Central memory CD8-positive, alpha-beta T cell (primary cell): Measurements from ENCODE around the gene DCN.

ENCODE experiments used
- ATAC-seq: fragments of 150-1000 bp; cut with Tn5 transposase; replicated peaks from 2 replicates; pipeline ENCODE4 v1.10.0; 2022; ENCODE audit warnings: mild to moderate bottlenecking, moderate FRiP score, moderate number of reproducible peaks; ENCODE audit not compliant: poor library complexity, severe bottlenecking; ENCODE audit errors: extremely low read depth
- DNase-seq, 2 donors: peaks; one replicate each; pipeline ENCODE4 v3.0.0; 2021; ENCODE audit warnings: low spot score in 2 of 2
- H3K27ac Mint-ChIP-seq: one replicate; pipeline ENCODE4 v1.8.0; 2022; ENCODE audit warnings: low read depth, mild to moderate bottlenecking, moderate library complexity, mixed read lengths
- H3K27me3 Mint-ChIP-seq: one replicate; pipeline ENCODE4 v1.8.0; 2022; ENCODE audit warnings: mixed read lengths
- H3K36me3 Mint-ChIP-seq: one replicate; pipeline ENCODE4 v1.8.0; 2022; ENCODE audit warnings: mild to moderate bottlenecking, moderate library complexity, mixed read lengths; ENCODE audit not compliant: insufficient read depth
- H3K4me1 Mint-ChIP-seq: one replicate; pipeline ENCODE4 v1.8.0; 2022; ENCODE audit warnings: mixed read lengths
- H3K4me3 Mint-ChIP-seq: one replicate; pipeline ENCODE4 v1.8.0; 2022; ENCODE audit warnings: mild to moderate bottlenecking, moderate library complexity, mixed read lengths
- H3K9me3 Mint-ChIP-seq: one replicate; pipeline ENCODE4 v1.8.0; 2022; ENCODE audit warnings: mixed read lengths

Gene DCN

GRCh38 chr12:91180582-91181395 is 1.8 kb downstream of the DCN start:
- H3K9me3 Mint-ChIP-seq: no peaks in the 10 kb centered on the region

GRCh38 chr12:91179966-91180561 is 2.6 kb downstream of the DCN start:
- Mint-ChIP-seq H3K9me3 (no peaks in the 10 kb centered on the region), H3K27ac (no peak overlapping the region), H3K27me3 (no peaks in the 10 kb centered on the region), H3K36me3 (no peaks in the 10 kb centered on the region), H3K4me1 (no peaks in the 10 kb centered on the region), H3K4me3 (no peak overlapping the region)
- DNase-seq (no peak), ATAC-seq (no peak)

More at GRCh38 chr12:91180582-91181395, 1.8 kb downstream of the DCN start:
- no peaks in the 10 kb centered on the region for H3K4me1 Mint-ChIP-seq
- no peak overlapping the region for H3K4me3 Mint-ChIP-seq
- DNase-seq (no peak), ATAC-seq (no peak)
- H3K27ac Mint-ChIP-seq: no peak overlapping the region
- H3K27me3 Mint-ChIP-seq: no peaks in the 10 kb centered on the region
- no peaks in the 10 kb centered on the region for H3K36me3 Mint-ChIP-seq

GRCh38 chr12:91179315-91179714 is 3.3 kb downstream of the DCN start:
- H3K27me3 Mint-ChIP-seq: no peaks in the 10 kb centered on the region
- no peak overlapping the region for H3K4me3 Mint-ChIP-seq
- ATAC-seq (no peak), DNase-seq (no peak)
- no peak overlapping the region for H3K27ac Mint-ChIP-seq
- no peaks in the 10 kb centered on the region for H3K9me3 Mint-ChIP-seq
- H3K36me3 Mint-ChIP-seq: no peaks in the 10 kb centered on the region
- H3K4me1 Mint-ChIP-seq: no peaks in the 10 kb centered on the region

- DNase-seq: no peak
- ATAC-seq: no peak
- Mint-ChIP-seq H3K4me3 (no peak overlapping the region), H3K27me3 (no peaks in the 10 kb centered on the region), H3K9me3 (no peaks in the 10 kb centered on the region), H3K27ac (no peak overlapping the region), H3K36me3 (no peaks in the 10 kb centered on the region), H3K4me1 (no peaks in the 10 kb centered on the region)
Measured at GRCh38 chr12:91178781-91179180, 3.8 kb downstream of the DCN start.

GRCh38 chr12:91178139-91178561 is 4.5 kb downstream of the DCN start:
- Mint-ChIP-seq H3K4me3 (no peak overlapping the region), H3K27me3 (no peaks in the 10 kb centered on the region)

GRCh38 chr12:91177381-91177780 is 5.2 kb downstream of the DCN start:
- H3K36me3 Mint-ChIP-seq: no peaks in the 10 kb centered on the region
- H3K4me1 Mint-ChIP-seq: no peaks in the 10 kb centered on the region
- H3K27ac Mint-ChIP-seq: no peak overlapping the region
- H3K4me3 Mint-ChIP-seq: no peak overlapping the region
- DNase-seq (no peak), ATAC-seq (no peak)
- no peaks in the 10 kb centered on the region for H3K9me3 Mint-ChIP-seq
- H3K27me3 Mint-ChIP-seq: no peaks in the 10 kb centered on the region

More at GRCh38 chr12:91178139-91178561, 4.5 kb downstream of the DCN start:
- ATAC-seq (no peak), DNase-seq (no peak)
- H3K27ac Mint-ChIP-seq: no peak overlapping the region
- no peaks in the 10 kb centered on the region for H3K36me3 Mint-ChIP-seq
- no peaks in the 10 kb centered on the region for H3K4me1 Mint-ChIP-seq
- H3K9me3 Mint-ChIP-seq: no peaks in the 10 kb centered on the region

GRCh38 chr12:91176915-91177314 is 5.7 kb downstream of the DCN start:
- no peaks in the 10 kb centered on the region for H3K27me3 Mint-ChIP-seq
- no peak for DNase-seq
- H3K36me3 Mint-ChIP-seq: no peaks in the 10 kb centered on the region
- ATAC-seq: no peak
- H3K4me1 Mint-ChIP-seq: no peaks in the 10 kb centered on the region
- H3K4me3 Mint-ChIP-seq: no peak overlapping the region
- no peak overlapping the region for H3K27ac Mint-ChIP-seq
- no peaks in the 10 kb centered on the region for H3K9me3 Mint-ChIP-seq

- no peaks in the 10 kb centered on the region for H3K9me3 Mint-ChIP-seq
- no peak overlapping the region for H3K27ac Mint-ChIP-seq
- no peak for ATAC-seq
- H3K4me1 Mint-ChIP-seq: no peaks in the 10 kb centered on the region
- no peaks in the 10 kb centered on the region for H3K36me3 Mint-ChIP-seq
- no peak overlapping the region for H3K4me3 Mint-ChIP-seq
- H3K27me3 Mint-ChIP-seq: no peaks in the 10 kb centered on the region
- DNase-seq: no peak
Measured at GRCh38 chr12:91176358-91176757, 6.3 kb downstream of the DCN start.

- Mint-ChIP-seq H3K9me3 (no peaks in the 10 kb centered on the region), H3K27ac (no peak overlapping the region), H3K4me3 (no peak overlapping the region), H3K36me3 (no peaks in the 10 kb centered on the region), H3K27me3 (no peaks in the 10 kb centered on the region), H3K4me1 (no peaks in the 10 kb centered on the region)
- ATAC-seq: no peak
- no peak for DNase-seq
Measured at GRCh38 chr12:91173124-91173523, 9.5 kb downstream of the DCN start.

GRCh38 chr12:91172096-91172495 is 10.5 kb downstream of the DCN start:
- Mint-ChIP-seq H3K27ac (no peak overlapping the region), H3K4me3 (no peak overlapping the region), H3K27me3 (no peaks in the 10 kb centered on the region), H3K9me3 (no peaks in the 10 kb centered on the region), H3K36me3 (no peaks in the 10 kb centered on the region), H3K4me1 (no peaks in the 10 kb centered on the region)
- no peak for DNase-seq
- no peak for ATAC-seq

GRCh38 chr12:91171476-91171875 is 11.1 kb downstream of the DCN start:
- Mint-ChIP-seq H3K27ac (no peak overlapping the region), H3K4me1 (no peaks in the 10 kb centered on the region), H3K4me3 (no peak overlapping the region), H3K9me3 (no peaks in the 10 kb centered on the region), H3K27me3 (no peaks in the 10 kb centered on the region), H3K36me3 (no peaks in the 10 kb centered on the region)
- ATAC-seq (no peak), DNase-seq (no peak)

- no peak for ATAC-seq
- Mint-ChIP-seq H3K9me3 (no peaks in the 10 kb centered on the region), H3K4me3 (no peak overlapping the region), H3K27ac (no peak overlapping the region), H3K27me3 (no peaks in the 10 kb centered on the region), H3K36me3 (no peaks in the 10 kb centered on the region), H3K4me1 (no peaks in the 10 kb centered on the region)
- no peak for DNase-seq
Measured at GRCh38 chr12:91163116-91163515, 19.5 kb downstream of the DCN start.

GRCh38 chr12:91161009-91161408 is 21.6 kb downstream of the DCN start:
- H3K4me3 Mint-ChIP-seq: no peak overlapping the region
- no peaks in the 10 kb centered on the region for H3K4me1 Mint-ChIP-seq
- ATAC-seq (no peak), DNase-seq (no peak)
- H3K36me3 Mint-ChIP-seq: no peaks in the 10 kb centered on the region
- H3K27ac Mint-ChIP-seq: no peak overlapping the region
- H3K9me3 Mint-ChIP-seq: no peaks in the 10 kb centered on the region
- H3K27me3 Mint-ChIP-seq: no peaks in the 10 kb centered on the region
